Sigmoid colon (tissue), 7 donors: ENCODE data around the gene NQO2. TPM values are rescaled to one million over a fixed set of nuclear protein-coding genes. Genes with fewer than 3 reads are reported as not detected.

Experiments used
- DNase-seq: peaks from one replicate; pipeline ENCODE4 v3.0.0-alpha.2; 2019
- H3K27ac ChIP-seq, 4 donors: fragments of 200-600 bp; sonication (generic); one replicate each; pipeline ENCODE4 v1.5.1; 2016 to 2019; ENCODE audit warnings: mild to moderate bottlenecking in 1 of 4
- H3K27me3 ChIP-seq, 3 donors: fragments of 200-600 bp; sonication (generic); one replicate each; pipeline ENCODE4 v1.5.1; 2019; ENCODE audit warnings: mild to moderate bottlenecking in 1 of 3
- H3K36me3 ChIP-seq, 4 donors: fragments of 200-600 bp; sonication (generic); one replicate each; pipeline ENCODE4 v1.5.1; 2016 to 2019
- H3K4me1 ChIP-seq, 4 donors: fragments of 200-600 bp; sonication (generic); one replicate each; pipeline ENCODE4 v1.5.1; 2017 to 2019
- H3K4me3 ChIP-seq, 4 donors: fragments of 200-600 bp; sonication (generic); one replicate each; pipeline ENCODE4 v1.5.1; 2017 to 2019; ENCODE audit warnings: mild to moderate bottlenecking in 2 of 4, moderate library complexity in 1 of 4
- H3K9me3 ChIP-seq, 4 donors: fragments of 200-600 bp in 3 of 4; sonication (generic) in 3 of 4; one replicate each; pipeline versions ENCODE4 v1.5.1 to v1.6.1; 2013 to 2019
- EP300 ChIP-seq, 4 donors: sonication (generic); formaldehyde crosslinking; IDR thresholded peaks; one replicate each; pipeline ENCODE4 v1.6.1; 2017; ENCODE audit warnings: antibody characterized with exemption in 4 of 4
- POLR2A ChIP-seq, 2 donors: fragments of 450-650 bp; IDR thresholded peaks; one replicate each; pipeline ENCODE4 v1.6.1; 2016; ENCODE audit warnings: antibody characterized with exemption in 2 of 2, mild to moderate bottlenecking in 2 of 2, moderate library complexity in 2 of 2
- POLR2AphosphoS5 ChIP-seq, 4 donors: sonication (generic); formaldehyde crosslinking; IDR thresholded peaks; one replicate each; pipeline ENCODE4 v1.6.1; 2017; ENCODE audit warnings: antibody characterized with exemption in 4 of 4
- WGBS, 2 donors: extraction: QIAGEN DNeasy Blood & Tissue Kit; methylation state at CpG; one replicate each; pipeline ENCODE4 v1.1.7; 2013; 5-methylcytosine and 5-hydroxymethylcytosine counted together
- intact Hi-C: fragments of 100-400 bp; cut with DNase I; formaldehyde crosslinking; loops from one replicate; pipeline ENCODE4 v1.15.1; 2023
- polyA plus RNA-seq, 3 donors: library from polyadenylated mRNA; stranded (reverse); fragments of 200-250 nt; gene quantifications; one replicate each; pipeline ENCODE4 v1.2.3, GENCODE V29; 2013
- total RNA-seq, 4 donors: library from RNA; depleted of rRNA; stranded (reverse); fragments of >200 nt; gene quantifications; one replicate each; pipeline ENCODE4 v1.1.0, GENCODE V29; 2016
- TF ChIP-seq, protein P1 (sequence below), 4 experiments: fragments of 450-650 bp in 3 of 4; fragments of 200-600 bp in 1 of 4; IDR thresholded peaks; one replicate each; pipeline ENCODE4 v1.5.1; 2016 to 2019; ENCODE audit warnings: antibody characterized with exemption in 4 of 4, mild to moderate bottlenecking in 3 of 4, moderate library complexity in 2 of 4
- donor health status: healthy with polysubstance abuse.
- donor health status: Bipolar disorder and iron deficiency.
- donor health status: healthy.

NQO2 gene
- total and polyA plus RNA-seq, 7 donors = 12.5 to 33.2 (median 16.1) TPM

DNA sequence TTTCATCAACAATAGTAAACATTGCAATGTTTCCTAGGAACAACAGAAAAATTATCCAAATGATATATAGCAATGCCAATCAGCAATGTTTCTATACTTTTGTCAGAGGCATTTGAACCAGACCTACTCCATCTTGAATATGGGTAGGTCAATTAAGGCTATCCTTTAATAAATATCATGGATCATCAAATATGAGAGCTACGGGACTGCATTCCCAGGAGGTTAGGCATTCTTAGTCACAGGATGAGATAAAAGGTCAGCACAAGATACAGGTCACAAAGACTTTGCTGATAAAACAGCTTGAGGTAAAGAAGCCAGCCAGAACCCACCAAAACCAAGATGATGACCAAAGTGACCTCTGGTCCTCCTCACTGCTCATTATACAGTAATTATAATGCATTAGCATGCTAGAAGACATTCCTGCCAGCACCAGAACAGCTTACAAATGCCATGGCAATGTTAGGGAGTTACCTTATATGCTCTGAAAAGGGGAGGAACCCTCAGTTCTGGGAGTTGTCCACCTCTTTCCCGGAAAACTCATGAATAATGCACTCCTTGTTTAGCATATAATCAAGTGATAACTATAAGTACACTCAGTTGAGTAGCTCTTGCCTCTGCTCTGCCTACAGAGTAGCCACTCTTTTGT is 19.8 kb upstream of the NQO2 start:
- 36 to 72% methylated on average over 2 of the region's 2 CpGs for WGBS, 2 donors
- no peak overlapping the region for H3K4me3 ChIP-seq
- no peaks in the 10 kb centered on the region for H3K36me3 ChIP-seq
- intact Hi-C loops = no loop called here
- no peaks in the 10 kb centered on the region for H3K27me3 ChIP-seq
- TF ChIP-seq EP300 (IDR thresholded peaks at IDR 0.05) (no peak), POLR2A (IDR thresholded peaks at IDR 0.05) (no peak), POLR2AphosphoS5 (IDR thresholded peaks at IDR 0.05) (no peak)
- TF ChIP-seq, protein P1, sequence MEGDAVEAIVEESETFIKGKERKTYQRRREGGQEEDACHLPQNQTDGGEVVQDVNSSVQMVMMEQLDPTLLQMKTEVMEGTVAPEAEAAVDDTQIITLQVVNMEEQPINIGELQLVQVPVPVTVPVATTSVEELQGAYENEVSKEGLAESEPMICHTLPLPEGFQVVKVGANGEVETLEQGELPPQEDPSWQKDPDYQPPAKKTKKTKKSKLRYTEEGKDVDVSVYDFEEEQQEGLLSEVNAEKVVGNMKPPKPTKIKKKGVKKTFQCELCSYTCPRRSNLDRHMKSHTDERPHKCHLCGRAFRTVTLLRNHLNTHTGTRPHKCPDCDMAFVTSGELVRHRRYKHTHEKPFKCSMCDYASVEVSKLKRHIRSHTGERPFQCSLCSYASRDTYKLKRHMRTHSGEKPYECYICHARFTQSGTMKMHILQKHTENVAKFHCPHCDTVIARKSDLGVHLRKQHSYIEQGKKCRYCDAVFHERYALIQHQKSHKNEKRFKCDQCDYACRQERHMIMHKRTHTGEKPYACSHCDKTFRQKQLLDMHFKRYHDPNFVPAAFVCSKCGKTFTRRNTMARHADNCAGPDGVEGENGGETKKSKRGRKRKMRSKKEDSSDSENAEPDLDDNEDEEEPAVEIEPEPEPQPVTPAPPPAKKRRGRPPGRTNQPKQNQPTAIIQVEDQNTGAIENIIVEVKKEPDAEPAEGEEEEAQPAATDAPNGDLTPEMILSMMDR (IDR thresholded peaks at IDR 0.05) = no peak
- DNase-seq = no peak
- H3K27ac ChIP-seq = no peak overlapping the region
- H3K4me1 ChIP-seq = peaks cover 0 to 32% (median 22%) of the 10 kb centered on the region in 4 donors
- no peaks in the 10 kb centered on the region for H3K9me3 ChIP-seq

DNA sequence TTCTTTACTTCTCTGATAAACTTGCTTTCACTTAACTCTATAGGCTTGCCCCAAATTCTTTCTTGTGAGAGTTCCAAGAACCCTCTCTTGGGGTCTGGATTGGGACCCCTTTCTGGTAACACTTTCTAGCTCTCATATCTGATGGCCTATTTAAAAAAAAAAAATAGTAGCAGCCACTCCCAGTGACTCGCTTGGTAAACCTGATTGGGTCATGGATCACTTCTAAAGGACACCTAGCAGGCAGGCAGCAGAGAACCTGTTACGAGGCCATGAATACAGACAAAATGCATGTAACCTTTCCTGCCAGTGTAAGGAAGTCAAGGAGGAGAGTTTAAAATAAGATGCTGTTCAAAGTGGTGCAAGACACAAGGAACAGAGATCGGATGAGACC is 19.2 kb upstream of the NQO2 start:
- no peak for TF ChIP-seq POLR2AphosphoS5 (IDR thresholded peaks at IDR 0.05)
- TF ChIP-seq POLR2A (IDR thresholded peaks at IDR 0.05) = no peak
- TF ChIP-seq EP300 (IDR thresholded peaks at IDR 0.05) = no peak
- TF ChIP-seq, protein P1 (IDR thresholded peaks at IDR 0.05) = no peak
- Histone ChIP-seq H3K36me3 (no peaks in the 10 kb centered on the region), H3K9me3 (no peaks in the 10 kb centered on the region), H3K4me3 (no peak overlapping the region), H3K27me3 (no peaks in the 10 kb centered on the region), H3K4me1 (peaks cover 0 to 32% (median 22%) of the 10 kb centered on the region in 4 donors), H3K27ac (peak overlapping the region in 1 of 4 donors; percentile 64)
- 48 to 84% methylated on average over 3 of the region's 3 CpGs for WGBS, 2 donors
- DNase-seq = no peak
- intact Hi-C loops = no loop called here

DNA sequence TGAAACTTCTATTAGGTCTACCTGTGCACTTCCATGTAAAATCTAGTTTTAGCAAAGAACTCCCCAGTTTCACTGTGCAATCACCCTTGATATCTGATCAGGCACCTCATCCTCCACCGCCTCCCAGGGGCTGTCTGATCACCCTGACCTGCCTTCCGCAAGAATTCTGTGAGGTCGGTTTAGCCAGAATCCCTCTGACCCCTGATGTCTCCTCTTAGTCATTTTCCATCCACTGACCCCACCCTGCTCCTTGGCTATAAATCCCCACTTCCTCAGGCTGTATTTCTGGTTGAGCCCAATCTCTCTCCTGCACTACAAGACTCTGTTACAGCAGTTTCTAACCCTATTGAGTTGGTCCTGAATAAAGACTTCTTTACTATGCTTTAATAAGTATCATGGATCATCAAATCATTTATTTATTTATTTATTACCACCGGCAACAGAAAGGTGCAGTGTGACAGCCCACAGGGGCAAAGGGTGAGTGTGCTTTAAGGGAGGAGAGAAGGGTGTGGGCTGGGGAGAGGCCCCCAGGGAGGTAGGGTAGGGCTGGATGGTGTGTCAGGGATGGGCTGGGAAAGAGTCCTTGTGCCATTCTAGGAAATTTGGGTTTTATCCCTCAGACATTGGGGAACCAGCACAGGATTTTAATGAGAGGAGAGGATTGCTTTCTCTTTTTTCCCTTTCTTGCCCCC is 17.1 kb upstream of the NQO2 start:
- WGBS, 2 donors = 40 to 71% methylated on average over 4 of the region's 4 CpGs
- Histone ChIP-seq H3K4me3 (no peak overlapping the region), H3K4me1 (peaks cover 0 to 36% (median 30%) of the 10 kb centered on the region in 4 donors), H3K27me3 (no peaks in the 10 kb centered on the region), H3K9me3 (no peaks in the 10 kb centered on the region), H3K27ac (peak overlapping the region; percentile 64 to 68 (median 67)), H3K36me3 (no peaks in the 10 kb centered on the region)
- intact Hi-C loops = no loop called here
- no peak for DNase-seq
- TF ChIP-seq POLR2AphosphoS5 (IDR thresholded peaks at IDR 0.05) = no peak
- no peak for TF ChIP-seq EP300 (IDR thresholded peaks at IDR 0.05)
- TF ChIP-seq, protein P1 (IDR thresholded peaks at IDR 0.05) = no peak
- TF ChIP-seq POLR2A (IDR thresholded peaks at IDR 0.05) = no peak

DNA sequence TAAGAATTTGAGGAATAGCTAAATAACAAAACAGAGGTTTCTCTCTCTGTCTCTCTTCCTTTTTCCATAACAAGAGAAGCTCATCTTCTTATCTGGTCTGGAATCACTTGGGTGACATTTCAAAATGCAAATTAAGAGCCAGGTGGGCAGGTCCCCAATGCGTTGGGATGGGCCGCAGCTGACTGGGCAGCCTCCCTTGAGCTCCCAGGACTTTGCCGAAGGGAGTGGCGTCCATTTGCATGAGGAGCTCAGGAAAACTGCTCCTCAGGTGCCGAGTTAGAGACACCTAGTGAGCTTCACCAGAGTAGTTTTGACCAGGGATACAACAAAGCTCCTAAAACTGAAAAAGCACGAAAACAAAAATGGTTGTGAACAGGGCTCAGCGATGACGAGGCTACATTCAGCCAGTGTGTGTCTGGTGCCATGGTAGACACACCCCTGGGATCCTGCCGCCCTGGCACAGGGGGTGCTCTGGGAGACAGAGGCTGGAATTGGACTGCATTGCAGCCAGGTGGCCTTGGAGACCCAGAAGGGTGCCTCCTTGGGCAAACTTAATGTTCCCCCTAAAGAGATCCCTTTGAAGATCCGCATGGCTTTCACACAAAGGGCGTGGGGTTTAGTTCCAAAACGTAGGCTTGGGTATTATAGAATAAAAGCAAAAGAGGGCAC is 14.8 kb upstream of the NQO2 start:
- Histone ChIP-seq H3K4me1 (peaks cover 0 to 43% (median 39%) of the 10 kb centered on the region in 4 donors), H3K4me3 (no peak overlapping the region), H3K9me3 (no peaks in the 10 kb centered on the region), H3K27ac (no peak overlapping the region), H3K36me3 (no peaks in the 10 kb centered on the region), H3K27me3 (no peaks in the 10 kb centered on the region)
- WGBS, 2 donors = 23 to 80% methylated on average over 12 of the region's 12 CpGs
- intact Hi-C loops = loop anchor here (5.0 kb wide), 2 partner anchors 193 to 218 kb away; partner anchors contain the start of gene WRNIP1
- TF ChIP-seq POLR2AphosphoS5 (IDR thresholded peaks at IDR 0.05) = no peak
- TF ChIP-seq POLR2A (IDR thresholded peaks at IDR 0.05) = no peak
- TF ChIP-seq, protein P1 (IDR thresholded peaks at IDR 0.05) = no peak
- no peak for TF ChIP-seq EP300 (IDR thresholded peaks at IDR 0.05)
- no peak for DNase-seq
